ENCODE measurements around the gene GRID2. TPM values are rescaled to one million over a fixed set of nuclear protein-coding genes. Genes with fewer than 3 reads are reported as not detected.

GRID2 gene
- total and polyA plus RNA-seq, 2 of the 13 experiments (the other 11 are each of a cell fraction or from before 2014, with no cell fraction given): not detected

DNA sequence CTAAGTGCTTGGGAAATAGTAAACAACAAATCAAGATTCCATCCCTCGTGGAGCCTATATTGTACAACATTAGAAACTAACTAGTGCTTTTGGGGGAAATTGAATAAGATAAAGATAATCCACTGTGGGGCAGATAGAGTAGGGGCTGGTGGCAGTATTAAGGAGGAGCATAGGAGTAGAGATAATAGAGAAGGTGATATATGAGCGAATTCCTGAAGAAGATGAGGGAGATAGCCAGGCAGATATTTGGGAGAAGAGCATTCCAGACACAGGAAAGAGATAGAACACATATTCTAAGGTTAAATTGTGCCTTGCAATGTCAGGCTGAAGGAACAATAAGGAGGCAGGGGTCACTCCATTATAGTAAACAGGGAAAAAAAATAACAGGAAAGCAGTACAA, 218.2 kb downstream of the GRID2 start (continued):
- TF ChIP-seq, protein P1, sequence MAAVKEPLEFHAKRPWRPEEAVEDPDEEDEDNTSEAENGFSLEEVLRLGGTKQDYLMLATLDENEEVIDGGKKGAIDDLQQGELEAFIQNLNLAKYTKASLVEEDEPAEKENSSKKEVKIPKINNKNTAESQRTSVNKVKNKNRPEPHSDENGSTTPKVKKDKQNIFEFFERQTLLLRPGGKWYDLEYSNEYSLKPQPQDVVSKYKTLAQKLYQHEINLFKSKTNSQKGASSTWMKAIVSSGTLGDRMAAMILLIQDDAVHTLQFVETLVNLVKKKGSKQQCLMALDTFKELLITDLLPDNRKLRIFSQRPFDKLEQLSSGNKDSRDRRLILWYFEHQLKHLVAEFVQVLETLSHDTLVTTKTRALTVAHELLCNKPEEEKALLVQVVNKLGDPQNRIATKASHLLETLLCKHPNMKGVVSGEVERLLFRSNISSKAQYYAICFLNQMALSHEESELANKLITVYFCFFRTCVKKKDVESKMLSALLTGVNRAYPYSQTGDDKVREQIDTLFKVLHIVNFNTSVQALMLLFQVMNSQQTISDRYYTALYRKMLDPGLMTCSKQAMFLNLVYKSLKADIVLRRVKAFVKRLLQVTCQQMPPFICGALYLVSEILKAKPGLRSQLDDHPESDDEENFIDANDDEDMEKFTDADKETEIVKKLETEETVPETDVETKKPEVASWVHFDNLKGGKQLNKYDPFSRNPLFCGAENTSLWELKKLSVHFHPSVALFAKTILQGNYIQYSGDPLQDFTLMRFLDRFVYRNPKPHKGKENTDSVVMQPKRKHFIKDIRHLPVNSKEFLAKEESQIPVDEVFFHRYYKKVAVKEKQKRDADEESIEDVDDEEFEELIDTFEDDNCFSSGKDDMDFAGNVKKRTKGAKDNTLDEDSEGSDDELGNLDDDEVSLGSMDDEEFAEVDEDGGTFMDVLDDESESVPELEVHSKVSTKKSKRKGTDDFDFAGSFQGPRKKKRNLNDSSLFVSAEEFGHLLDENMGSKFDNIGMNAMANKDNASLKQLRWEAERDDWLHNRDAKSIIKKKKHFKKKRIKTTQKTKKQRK (IDR thresholded peaks at IDR 0.05; ENCODE audit: low read length): no peak
- TF ChIP-seq, protein P2, sequence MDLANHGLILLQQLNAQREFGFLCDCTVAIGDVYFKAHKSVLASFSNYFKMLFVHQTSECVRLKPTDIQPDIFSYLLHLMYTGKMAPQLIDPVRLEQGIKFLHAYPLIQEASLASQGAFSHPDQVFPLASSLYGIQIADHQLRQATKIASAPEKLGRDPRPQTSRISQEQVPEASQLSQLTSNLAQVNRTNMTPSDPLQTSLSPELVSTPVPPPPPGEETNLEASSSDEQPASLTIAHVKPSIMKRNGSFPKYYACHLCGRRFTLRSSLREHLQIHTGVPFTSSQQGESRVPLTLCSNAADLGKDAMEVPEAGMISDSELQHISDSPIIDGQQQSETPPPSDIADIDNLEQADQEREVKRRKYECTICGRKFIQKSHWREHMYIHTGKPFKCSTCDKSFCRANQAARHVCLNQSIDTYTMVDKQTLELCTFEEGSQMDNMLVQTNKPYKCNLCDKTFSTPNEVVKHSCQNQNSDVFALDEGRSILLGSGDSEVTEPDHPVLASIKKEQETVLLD (CRISPR knock-in tag; IDR thresholded peaks at IDR 0.05; ENCODE audit: low read depth): no peak
- no peak for TF ChIP-seq PTBP1 (IDR thresholded peaks at IDR 0.05; ENCODE audit: low read depth, low read length, poor library complexity, severe bottlenecking)
- no peak for TF ChIP-seq MED1 (CRISPR knock-in tag; IDR thresholded peaks at IDR 0.05)
- TF ChIP-seq ZBTB42 (CRISPR knock-in tag; IDR thresholded peaks at IDR 0.05): no peak
- TF ChIP-seq ZNF556 (CRISPR knock-in tag; IDR thresholded peaks at IDR 0.05; ENCODE audit: borderline replicate concordance): no peak
- no peak for TF ChIP-seq HNRNPLL (IDR thresholded peaks at IDR 0.05; ENCODE audit: low read depth, low read length, poor library complexity, severe bottlenecking)
- TF ChIP-seq TSC22D2 (CRISPR knock-in tag; IDR thresholded peaks at IDR 0.05; ENCODE audit: borderline replicate concordance): no peak
- TF ChIP-seq ZNF510 (CRISPR knock-in tag; IDR thresholded peaks at IDR 0.05; ENCODE audit: low read depth): no peak
- TF ChIP-seq ZBTB3 (CRISPR knock-in tag; IDR thresholded peaks at IDR 0.05; ENCODE audit: borderline replicate concordance, low read depth): no peak
- no peak for TF ChIP-seq ZNF101 (CRISPR knock-in tag; IDR thresholded peaks at IDR 0.05; ENCODE audit: borderline replicate concordance, low read depth)

Data from HepG2 (cell line).